SJSA1 (cell line): Measurements from ENCODE around the gene OR10K1. TPM values are rescaled to one million over a fixed set of nuclear protein-coding genes. Genes with fewer than 3 reads are reported as not detected.
"Not testable (repeated sequence)": the region's sequence is repeated elsewhere in the genome, so short reads cannot be mapped to it uniquely, and the experiment has no call there.

Experiments used
- DNase-seq, 2 experiments: peaks; one replicate each; pipeline ENCODE4 v3.0.0-alpha.2; 2015 to 2020; ENCODE audit warnings: low spot score in 2 of 2, low read depth in 1 of 2
- H3K27ac ChIP-seq: fragments of 250-450 bp; sonication (Bioruptor Pico); 2 replicates; pipeline ENCODE4 v1.5.1; 2020; ENCODE audit warnings: mild to moderate bottlenecking, moderate library complexity
- H3K27me3 ChIP-seq: fragments of 250-450 bp; sonication (Bioruptor Pico); replicated peaks from 2 replicates; pipeline ENCODE4 v1.5.1; 2020; ENCODE audit warnings: mild to moderate bottlenecking, moderate library complexity
- H3K36me3 ChIP-seq: fragments of 250-450 bp; sonication (Bioruptor Pico); 2 replicates; pipeline ENCODE4 v1.5.1; 2020; ENCODE audit warnings: mild to moderate bottlenecking
- H3K4me1 ChIP-seq: fragments of 250-450 bp; sonication (Bioruptor Pico); replicated peaks from 2 replicates; pipeline ENCODE4 v1.6.1; 2021; ENCODE audit warnings: mild to moderate bottlenecking
- H3K4me3 ChIP-seq: fragments of 250-450 bp; sonication (Bioruptor Pico); 2 replicates; pipeline ENCODE4 v1.5.1; 2020; ENCODE audit warnings: mild to moderate bottlenecking
- H3K9me3 ChIP-seq: fragments of 250-450 bp; sonication (Bioruptor Pico); replicated peaks from 2 replicates; pipeline ENCODE4 v1.5.1; 2020; ENCODE audit warnings: mild to moderate bottlenecking
- total RNA-seq: library from RNA; depleted of rRNA; stranded (reverse); fragments of >200 nt; shearing (Covaris generic); gene quantifications from 2 replicates; pipeline ENCODE4 v1.2.3, GENCODE V29; 2014; rRNA removed

Gene OR10K1
- total RNA-seq = not detected in 2 replicates

DNA sequence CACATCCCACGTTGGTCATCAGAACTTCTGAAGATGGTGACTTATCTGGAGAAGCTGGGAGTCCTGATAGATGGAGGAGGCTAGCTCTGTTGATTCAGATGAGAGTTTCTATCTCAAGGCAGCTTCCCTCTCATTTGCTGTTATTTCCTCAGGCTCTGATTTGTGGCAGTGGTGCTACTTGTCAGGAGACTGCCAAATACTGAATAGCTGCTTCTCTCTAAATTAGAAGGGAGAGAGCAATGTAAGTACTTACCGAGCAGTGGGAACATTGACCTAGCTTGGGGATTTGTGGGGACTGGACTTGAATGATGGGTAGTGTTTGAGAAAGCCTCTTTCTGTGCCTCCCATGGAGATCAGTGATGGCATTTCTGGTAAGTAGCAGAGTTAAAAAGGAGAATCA, at the start of gene OR10K1:
OR10K1 (plus strand) TSS at position 301 of the 400 bp plus-strand sequence. CDS start 3,728 bp downstream, outside the sequence.
- H3K36me3 ChIP-seq = no peaks in the 10 kb centered on the region
- H3K4me3 ChIP-seq = no peak within 1 kb of the TSS
- H3K9me3 ChIP-seq = no peaks in the 10 kb centered on the region
- H3K27me3 ChIP-seq = no peaks in the 10 kb centered on the region
- no peak within 1 kb of the TSS for H3K27ac ChIP-seq
- H3K4me1 ChIP-seq = no peaks in the 10 kb centered on the region
- DNase-seq = no peak

- Histone ChIP-seq H3K27me3 (no peaks in the 10 kb centered on the region), H3K36me3 (no peaks in the 10 kb centered on the region), H3K9me3 (no peaks in the 10 kb centered on the region), H3K4me3 (no peak overlapping the region), H3K4me1 (no peaks in the 10 kb centered on the region), H3K27ac (no peak overlapping the region)
- no peak for DNase-seq
These were observed 46.8 kb upstream of the OR10K1 start for GRCh38 chr1:158414651-158415345.

GRCh38 chr1:158417586-158417985, 44.0 kb upstream of the OR10K1 start:
- Histone ChIP-seq H3K27me3 (no peaks in the 10 kb centered on the region), H3K4me1 (no peaks in the 10 kb centered on the region), H3K9me3 (no peaks in the 10 kb centered on the region), H3K4me3 (no peak overlapping the region), H3K27ac (no peak overlapping the region), H3K36me3 (no peaks in the 10 kb centered on the region)
- no peak for DNase-seq

DNA sequence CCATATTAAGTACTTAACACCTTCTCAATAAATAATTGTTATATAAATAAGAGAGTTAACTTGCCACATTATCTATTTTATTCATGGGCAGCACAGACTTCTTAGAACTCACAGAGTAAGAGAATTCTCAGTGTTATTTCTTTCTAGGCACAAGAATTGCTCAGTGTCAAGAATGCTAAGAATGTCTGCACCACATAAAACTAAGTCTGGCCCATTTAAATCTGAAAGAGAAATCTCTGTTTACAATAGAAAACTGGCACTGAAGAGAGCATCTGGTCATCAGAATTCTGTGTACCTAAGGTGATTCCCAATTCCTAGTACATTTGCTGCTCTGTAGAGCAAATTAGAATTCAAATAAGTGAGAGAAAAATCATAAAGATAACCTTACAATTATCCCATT, 39.4 kb upstream of the OR10K1 start:
- DNase-seq = no peak
- no peaks in the 10 kb centered on the region for H3K27me3 ChIP-seq
- H3K27ac ChIP-seq = no peak overlapping the region
- H3K36me3 ChIP-seq = no peaks in the 10 kb centered on the region
- no peak overlapping the region for H3K4me3 ChIP-seq
- no peaks in the 10 kb centered on the region for H3K9me3 ChIP-seq
- H3K4me1 ChIP-seq = no peaks in the 10 kb centered on the region

DNA sequence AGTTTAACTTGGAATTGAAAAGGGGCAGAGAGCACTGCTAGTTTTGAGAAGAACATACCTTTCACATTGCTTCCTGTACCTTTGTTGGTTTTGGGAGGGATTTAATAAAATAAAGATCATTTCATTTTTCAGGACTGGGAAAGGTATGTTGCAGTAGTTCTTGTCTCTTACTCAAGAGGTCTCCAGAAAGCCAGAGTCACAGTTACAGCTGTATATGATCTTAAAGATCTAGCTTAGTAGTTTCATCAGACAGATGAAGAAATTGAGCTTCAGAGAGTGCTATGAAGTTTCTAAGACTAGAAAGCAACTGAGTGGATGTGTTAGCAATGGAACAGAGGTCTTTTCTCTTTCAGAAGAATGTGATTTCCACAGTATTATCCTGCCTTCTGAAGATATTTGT, 36.6 kb upstream of the OR10K1 start:
- Histone ChIP-seq H3K4me1 (no peaks in the 10 kb centered on the region), H3K27ac (no peak overlapping the region), H3K36me3 (no peaks in the 10 kb centered on the region), H3K27me3 (no peaks in the 10 kb centered on the region), H3K4me3 (no peak overlapping the region), H3K9me3 (no peaks in the 10 kb centered on the region)
- DNase-seq = no peak

GRCh38 chr1:158426137-158426536, 35.5 kb upstream of the OR10K1 start, which contains the start of gene OR10K2:
TSS of gene OR10K2 (minus strand) at chr1:158426237. CDS start at chr1:158420866, 5,371 bp downstream.
- Histone ChIP-seq H3K27ac (no peak within 1 kb of the TSS), H3K27me3 (no peaks in the 10 kb centered on the region), H3K9me3 (no peaks in the 10 kb centered on the region), H3K36me3 (no peaks in the 10 kb centered on the region), H3K4me3 (no peak within 1 kb of the TSS), H3K4me1 (no peaks in the 10 kb centered on the region)
- no peak for DNase-seq

GRCh38 chr1:158430163-158430562, 31.5 kb upstream of the OR10K1 start:
- not testable (repeated sequence) for DNase-seq, H3K36me3 ChIP-seq, H3K9me3 ChIP-seq, H3K4me1 ChIP-seq, H3K27me3 ChIP-seq, H3K4me3 ChIP-seq, H3K27ac ChIP-seq

DNA sequence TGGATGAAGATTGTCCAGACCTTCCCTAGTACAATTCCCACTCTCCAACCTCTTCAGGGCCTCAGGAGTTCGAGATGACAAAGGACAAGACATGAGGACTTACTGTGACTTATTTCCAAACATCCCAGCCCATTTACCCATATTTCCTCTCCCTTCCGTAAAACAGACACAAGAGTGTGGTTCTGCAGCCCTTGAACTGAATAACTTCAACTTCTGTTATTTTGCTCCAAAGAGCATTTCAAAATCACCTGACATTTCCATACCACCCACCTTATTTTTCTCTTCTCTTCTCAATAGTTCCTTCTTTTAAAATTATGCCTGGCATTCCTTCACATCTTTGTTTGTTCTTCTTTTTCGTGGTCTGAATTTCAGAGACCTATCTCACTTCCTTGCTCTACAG, 26.9 kb upstream of the OR10K1 start:
- Histone ChIP-seq H3K36me3 (no peaks in the 10 kb centered on the region), H3K27me3 (no peaks in the 10 kb centered on the region), H3K4me1 (no peaks in the 10 kb centered on the region), H3K27ac (no peak overlapping the region), H3K4me3 (no peak overlapping the region), H3K9me3 (no peaks in the 10 kb centered on the region; the same call in 1 of the 2 replicates)
- no peak for DNase-seq

- Histone ChIP-seq H3K27ac (no peak overlapping the region), H3K27me3 (no peaks in the 10 kb centered on the region), H3K36me3 (no peaks in the 10 kb centered on the region), H3K4me3 (no peak overlapping the region), H3K9me3 (no peaks in the 10 kb centered on the region), H3K4me1 (no peaks in the 10 kb centered on the region)
- no peak for DNase-seq
These were observed 16.3 kb upstream of the OR10K1 start for GRCh38 chr1:158445376-158445775.

GRCh38 chr1:158454537-158454936, 7.1 kb upstream of the OR10K1 start:
- no peak overlapping the region for H3K4me3 ChIP-seq
- no peaks in the 10 kb centered on the region for H3K36me3 ChIP-seq
- H3K27me3 ChIP-seq = no peaks in the 10 kb centered on the region
- no peaks in the 10 kb centered on the region for H3K4me1 ChIP-seq
- DNase-seq = no peak
- no peaks in the 10 kb centered on the region for H3K9me3 ChIP-seq
- H3K27ac ChIP-seq = no peak overlapping the region

DNA sequence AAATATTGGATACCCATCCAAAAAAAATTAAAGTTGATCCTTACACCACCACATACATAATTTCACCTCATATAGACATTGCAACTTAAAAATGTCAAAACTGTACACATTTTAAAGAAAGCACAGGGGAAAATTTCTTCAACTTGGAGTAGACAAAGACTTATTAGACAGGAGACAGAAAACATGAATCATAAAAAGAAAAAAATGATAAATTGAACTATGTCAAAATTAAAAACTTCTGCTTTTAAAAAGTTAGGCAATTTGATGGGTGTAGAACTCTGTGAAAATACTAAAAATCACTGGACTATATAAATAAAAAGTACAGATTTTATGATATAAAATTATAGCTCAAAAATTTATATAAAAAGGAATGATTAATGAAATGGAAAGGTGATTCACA, 4.4 kb upstream of the OR10K1 start:
- Histone ChIP-seq H3K9me3 (no peaks in the 10 kb centered on the region), H3K27me3 (no peaks in the 10 kb centered on the region)

GRCh38 chr1:158458263-158458662, 3.4 kb upstream of the OR10K1 start:
- H3K9me3 ChIP-seq = no peaks in the 10 kb centered on the region
- no peaks in the 10 kb centered on the region for H3K4me1 ChIP-seq
- H3K36me3 ChIP-seq = no peaks in the 10 kb centered on the region
- no peak overlapping the region for H3K27ac ChIP-seq
- H3K27me3 ChIP-seq = no peaks in the 10 kb centered on the region
- H3K4me3 ChIP-seq = no peak overlapping the region
- DNase-seq = no peak

More for the DNA sequence above, 4.4 kb upstream of the OR10K1 start:
- Histone ChIP-seq H3K4me3 (no peak overlapping the region), H3K36me3 (no peaks in the 10 kb centered on the region), H3K4me1 (no peaks in the 10 kb centered on the region), H3K27ac (no peak overlapping the region)
- DNase-seq = no peak

DNA sequence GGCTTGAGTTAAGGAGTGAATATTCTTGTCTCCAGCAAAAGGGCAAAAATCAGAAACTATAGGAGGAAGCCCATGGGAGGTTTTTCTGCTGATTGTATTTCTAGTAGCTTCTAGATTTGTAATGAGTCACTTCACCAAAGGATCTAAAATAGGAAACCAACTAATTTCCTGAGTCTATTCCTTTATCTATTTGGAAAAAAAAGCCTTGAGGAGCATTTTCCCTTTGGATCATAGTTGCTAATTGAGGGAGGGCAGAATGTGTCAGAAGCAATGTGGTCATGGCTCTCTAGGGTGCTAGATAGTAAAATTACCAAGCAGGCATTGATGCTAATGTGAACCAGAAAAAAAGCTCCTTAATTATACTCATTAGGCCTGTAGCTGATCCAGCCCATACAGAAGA, 10.3 kb downstream of the OR10K1 start, which contains the start of gene OR10R2:
OR10R2 (plus strand) TSS at position 301 of the 400 bp plus-strand sequence. CDS start 106 bp downstream, outside the sequence.
- H3K27me3 ChIP-seq = no peaks in the 10 kb centered on the region
- no peaks in the 10 kb centered on the region for H3K9me3 ChIP-seq
- no peaks in the 10 kb centered on the region for H3K4me1 ChIP-seq
- no peak within 1 kb of the TSS for H3K27ac ChIP-seq
- no peak for DNase-seq
- H3K36me3 ChIP-seq = no peaks in the 10 kb centered on the region
- no peak within 1 kb of the TSS for H3K4me3 ChIP-seq

DNA sequence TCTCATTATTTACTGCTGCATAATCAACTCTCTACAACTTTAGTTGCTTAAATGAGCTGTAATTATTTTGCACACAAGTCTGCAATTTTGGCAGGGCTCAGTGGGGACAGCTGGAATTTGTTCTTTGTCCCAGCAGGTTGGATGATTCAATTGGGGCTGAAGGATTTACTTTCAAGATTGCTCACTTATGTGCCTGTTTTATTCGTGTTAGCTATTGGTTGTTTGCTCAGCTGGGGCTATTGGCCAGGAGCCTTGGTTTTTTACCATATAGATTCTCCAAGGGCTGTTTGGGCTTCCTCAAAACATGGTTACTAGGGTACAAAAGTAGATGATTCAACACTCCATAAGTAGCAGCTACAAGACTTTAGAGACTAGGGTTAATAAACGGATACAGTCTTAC, 23.8 kb downstream of the OR10K1 start:
- DNase-seq = no peak
- no peak overlapping the region for H3K4me3 ChIP-seq
- H3K9me3 ChIP-seq = no peaks in the 10 kb centered on the region
- no peaks in the 10 kb centered on the region for H3K36me3 ChIP-seq
- H3K4me1 ChIP-seq = no peaks in the 10 kb centered on the region
- no peak overlapping the region for H3K27ac ChIP-seq
- no peaks in the 10 kb centered on the region for H3K27me3 ChIP-seq

- no peaks in the 10 kb centered on the region for H3K9me3 ChIP-seq
- no peak for DNase-seq
- H3K27me3 ChIP-seq = no peaks in the 10 kb centered on the region
- no peak overlapping the region for H3K27ac ChIP-seq
- H3K36me3 ChIP-seq = no peaks in the 10 kb centered on the region
- H3K4me3 ChIP-seq = no peak overlapping the region
- no peaks in the 10 kb centered on the region for H3K4me1 ChIP-seq
These were observed 29.7 kb downstream of the OR10K1 start for GRCh38 chr1:158491316-158491715.
